Islet precursor cell (in vitro differentiated cells): ENCODE measurements around the gene PDZRN3.
"Not testable (repeated sequence)": the region's sequence is repeated elsewhere in the genome, so short reads cannot be mapped to it uniquely, and the experiment has no call there.

Experiments
- DNase-seq: peaks from one replicate; pipeline ENCODE4 v3.0.0-alpha.2; 2018

PDZRN3 gene

DNA sequence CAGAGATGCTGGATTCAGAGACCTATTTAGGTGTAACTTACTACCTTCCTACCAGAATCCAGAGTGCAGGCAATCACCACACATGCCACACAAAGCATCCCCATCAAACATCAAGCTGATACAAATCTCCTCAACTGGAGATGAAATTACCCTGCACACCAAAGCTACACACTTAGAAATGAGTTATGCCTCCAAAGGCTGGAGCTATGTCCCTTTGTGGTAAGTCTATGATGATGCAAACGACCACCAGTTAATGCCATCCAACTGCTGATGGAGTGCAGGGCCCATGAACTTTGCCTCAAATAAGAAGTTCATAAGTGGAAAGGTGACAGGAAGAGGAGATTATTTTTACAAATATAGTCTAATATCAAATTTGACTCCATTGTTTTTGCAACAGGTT, 38.1 kb downstream of the PDZRN3 start:
- no peak for DNase-seq

DNA sequence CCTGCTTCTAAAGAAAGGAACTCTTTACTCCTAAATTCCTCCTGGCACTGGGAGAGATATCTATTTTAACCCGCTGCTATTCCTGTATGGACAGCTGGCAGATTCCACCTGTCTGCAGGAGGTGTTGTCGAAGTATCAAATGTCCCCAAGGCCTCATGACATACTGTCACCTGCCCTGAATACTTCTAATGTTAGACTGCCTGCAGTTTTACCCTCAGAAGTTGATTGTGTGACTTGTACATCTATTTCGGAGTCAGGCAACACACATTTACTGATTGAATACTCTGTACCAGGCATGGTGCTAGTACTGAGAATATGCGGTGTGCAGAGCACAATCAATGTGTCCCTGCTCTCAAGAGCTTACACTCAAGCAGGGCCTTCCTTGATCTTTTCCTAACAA, 38.6 kb downstream of the PDZRN3 start:
- DNase-seq = no peak

DNA sequence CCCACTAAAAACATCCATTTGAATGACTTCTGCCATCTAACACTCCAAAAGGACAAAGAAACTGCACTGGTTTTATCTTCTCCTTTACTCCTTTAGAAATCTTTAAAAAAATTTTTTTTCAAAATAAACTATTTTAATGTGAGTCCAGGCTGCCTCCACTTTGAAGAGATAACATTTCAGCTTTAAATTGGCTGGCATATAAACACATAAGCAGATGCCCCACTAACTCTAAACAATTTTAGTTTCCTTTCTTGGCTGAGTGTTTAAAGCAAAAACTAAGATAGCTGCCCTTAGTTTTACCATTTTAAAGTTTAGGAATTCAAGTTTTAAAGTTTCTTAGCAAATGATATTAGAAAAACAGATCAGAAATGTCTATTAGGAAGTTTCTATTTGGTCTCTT, 39.9 kb downstream of the PDZRN3 start:
- no peak for DNase-seq

DNA sequence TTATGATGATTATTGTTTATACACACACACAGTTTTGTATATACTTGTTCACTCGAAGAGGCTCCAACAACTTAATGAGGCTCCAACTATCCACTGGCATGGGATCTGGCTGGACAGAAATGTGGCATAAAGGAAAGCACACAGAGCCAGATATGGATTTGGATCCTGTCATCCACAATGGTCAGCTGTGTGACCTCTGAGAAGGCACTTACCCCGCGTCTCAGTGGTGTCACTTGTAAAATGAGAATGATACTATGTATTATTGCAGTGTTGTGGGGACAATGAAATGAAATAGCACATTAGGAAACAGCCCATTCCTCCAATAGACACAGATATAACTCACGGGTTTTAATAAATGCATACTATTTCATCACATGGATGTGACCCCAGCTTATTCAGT, 42.2 kb downstream of the PDZRN3 start:
- no peak for DNase-seq

GRCh38 chr3:73581134-73581846, 43.5 kb downstream of the PDZRN3 start:
- no peak for DNase-seq

GRCh38 chr3:73580343-73580742, 44.4 kb downstream of the PDZRN3 start:
- DNase-seq = peak; percentile 66

- DNase-seq = no peak
Measured at GRCh38 chr3:73577704-73578103, 47.0 kb downstream of the PDZRN3 start.

DNA sequence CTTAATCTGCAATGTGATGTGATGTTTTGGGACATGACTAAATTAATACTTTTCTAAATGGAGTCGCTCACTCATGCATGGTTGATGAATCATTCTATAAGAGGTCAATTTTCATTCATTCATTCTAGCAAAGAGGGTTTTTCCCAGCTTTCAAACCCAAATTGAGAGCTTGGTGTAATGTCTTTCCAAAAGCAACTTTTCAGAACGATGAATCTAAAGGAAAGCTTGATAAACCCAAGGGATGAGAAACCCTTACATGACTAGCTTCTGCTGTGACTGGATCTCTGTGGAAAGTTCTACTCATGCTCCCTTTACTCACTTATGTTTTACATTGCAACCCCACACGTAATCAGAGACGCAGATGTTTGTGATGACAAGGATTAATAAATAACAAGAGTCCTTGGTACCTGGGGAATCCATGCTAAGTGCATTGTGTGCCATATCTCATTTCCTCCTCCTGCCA, 47.7 kb downstream of the PDZRN3 start:
- DNase-seq = no peak

GRCh38 chr3:73575953-73576352, 48.8 kb downstream of the PDZRN3 start:
- no peak for DNase-seq

- DNase-seq = no peak
Measured at GRCh38 chr3:73575519-73575918, 49.2 kb downstream of the PDZRN3 start.

DNA sequence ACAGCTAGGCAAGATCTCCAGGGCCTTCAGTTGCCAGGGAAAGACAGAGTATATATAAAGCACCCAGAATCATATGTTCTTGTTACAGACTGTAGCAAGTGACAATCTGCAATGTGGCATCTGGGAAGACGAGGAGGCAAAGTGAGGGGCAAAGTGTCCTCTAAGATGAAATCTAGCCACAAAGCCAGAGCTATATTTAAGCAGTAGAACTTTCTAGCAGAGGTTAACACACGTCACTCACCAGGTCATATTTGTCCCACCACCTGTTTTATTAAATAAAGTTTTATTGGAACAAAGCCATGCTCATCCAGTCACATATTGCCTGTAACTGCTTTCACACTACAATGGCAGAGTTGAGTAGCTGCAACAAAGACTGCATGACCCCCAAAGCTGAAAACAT, 51.5 kb downstream of the PDZRN3 start:
- DNase-seq = no peak

- peak; percentile 82 for DNase-seq
Measured at GRCh38 chr3:73572368-73572767, 52.4 kb downstream of the PDZRN3 start.

DNA sequence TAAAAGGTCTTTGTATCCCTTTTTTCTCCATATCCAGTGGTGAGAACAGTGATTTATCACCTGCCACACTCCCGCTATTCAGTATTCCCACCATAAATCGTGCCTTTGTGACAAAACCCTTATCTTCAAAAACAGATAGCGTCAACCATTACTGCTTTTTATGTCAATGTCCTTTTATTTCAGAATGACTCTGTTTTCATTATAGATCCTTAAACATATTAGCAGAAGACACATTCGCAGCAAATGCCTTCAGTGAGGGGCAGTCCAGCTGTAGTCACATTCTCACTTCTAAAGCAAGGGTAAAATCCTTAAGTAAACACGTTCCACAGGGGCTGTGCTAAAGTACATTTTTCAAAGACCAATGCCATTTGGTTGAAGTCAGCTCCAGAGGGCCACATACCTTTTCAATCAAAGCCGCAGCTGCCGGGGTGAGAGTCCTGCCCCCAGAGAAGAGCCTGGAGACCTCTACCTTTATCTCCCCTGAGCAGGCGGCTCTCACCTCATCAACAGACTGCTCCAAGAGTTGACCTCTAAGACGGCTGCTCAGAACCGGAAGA, 53.4 kb downstream of the PDZRN3 start:
- DNase-seq = peak; percentile 71

GRCh38 chr3:73569246-73569760, 55.4 kb downstream of the PDZRN3 start:
- peak; percentile 63 for DNase-seq

GRCh38 chr3:73568371-73568862, 56.3 kb downstream of the PDZRN3 start:
- no peak for DNase-seq

- DNase-seq = not testable (repeated sequence)
Measured at GRCh38 chr3:73565374-73565773, 59.4 kb downstream of the PDZRN3 start.

- DNase-seq = no peak
Measured at GRCh38 chr3:73563896-73564582, 60.7 kb downstream of the PDZRN3 start.

DNA sequence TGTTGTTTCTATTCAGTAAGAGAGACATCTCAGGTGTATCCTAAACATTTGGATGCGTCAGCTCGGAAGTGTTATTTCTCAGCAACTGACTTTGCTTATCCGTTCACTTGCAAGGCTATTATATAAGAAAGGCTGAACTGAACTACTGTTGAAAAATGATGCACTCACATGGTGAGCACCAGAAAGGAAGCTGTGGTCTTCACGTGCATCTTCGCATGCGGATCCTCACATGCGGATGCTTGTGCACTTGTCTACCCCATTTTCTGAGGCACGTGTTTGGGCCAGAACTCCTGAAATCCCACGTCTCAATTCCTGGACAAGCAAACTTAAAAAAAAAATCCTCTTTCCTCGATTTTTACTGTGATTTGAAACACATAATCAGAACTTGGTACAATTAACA, 63.2 kb downstream of the PDZRN3 start:
- DNase-seq = no peak

DNA sequence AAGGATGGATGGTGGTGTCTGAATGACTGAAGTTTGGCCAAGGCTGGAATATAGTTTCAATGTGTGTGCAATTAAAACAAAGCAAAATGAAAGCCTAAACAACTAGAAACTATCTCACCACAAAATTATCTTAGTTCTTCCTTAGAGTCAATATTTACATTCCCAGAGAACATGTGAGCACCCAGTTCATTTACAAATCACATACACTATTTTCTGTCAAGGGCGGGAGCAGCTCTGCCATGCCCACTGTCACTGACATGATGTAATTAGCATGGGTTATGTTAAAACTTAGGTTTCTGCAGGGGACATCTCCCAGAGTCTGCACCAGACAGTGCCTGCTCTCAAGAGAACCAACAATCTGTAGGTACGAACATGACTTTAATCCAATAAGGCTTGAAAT, 65.0 kb downstream of the PDZRN3 start:
- DNase-seq = no peak

DNA sequence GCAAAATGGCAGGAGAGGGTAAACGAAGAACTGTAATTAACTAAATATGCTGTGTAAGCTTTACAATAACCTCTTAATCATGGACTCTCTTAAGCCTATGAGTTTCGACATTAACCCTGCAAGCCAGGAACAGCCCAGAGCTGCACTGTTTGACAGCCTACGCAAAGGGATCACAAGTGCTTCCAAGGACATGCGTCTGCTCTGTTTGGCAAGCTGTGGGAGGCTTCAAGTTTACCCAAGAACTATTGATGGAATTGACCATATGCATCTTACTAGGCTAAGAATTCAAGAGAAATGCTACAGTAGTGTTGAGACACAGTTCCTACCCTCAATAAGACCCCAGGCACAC, 66.0 kb downstream of the PDZRN3 start:
- DNase-seq = no peak

DNA sequence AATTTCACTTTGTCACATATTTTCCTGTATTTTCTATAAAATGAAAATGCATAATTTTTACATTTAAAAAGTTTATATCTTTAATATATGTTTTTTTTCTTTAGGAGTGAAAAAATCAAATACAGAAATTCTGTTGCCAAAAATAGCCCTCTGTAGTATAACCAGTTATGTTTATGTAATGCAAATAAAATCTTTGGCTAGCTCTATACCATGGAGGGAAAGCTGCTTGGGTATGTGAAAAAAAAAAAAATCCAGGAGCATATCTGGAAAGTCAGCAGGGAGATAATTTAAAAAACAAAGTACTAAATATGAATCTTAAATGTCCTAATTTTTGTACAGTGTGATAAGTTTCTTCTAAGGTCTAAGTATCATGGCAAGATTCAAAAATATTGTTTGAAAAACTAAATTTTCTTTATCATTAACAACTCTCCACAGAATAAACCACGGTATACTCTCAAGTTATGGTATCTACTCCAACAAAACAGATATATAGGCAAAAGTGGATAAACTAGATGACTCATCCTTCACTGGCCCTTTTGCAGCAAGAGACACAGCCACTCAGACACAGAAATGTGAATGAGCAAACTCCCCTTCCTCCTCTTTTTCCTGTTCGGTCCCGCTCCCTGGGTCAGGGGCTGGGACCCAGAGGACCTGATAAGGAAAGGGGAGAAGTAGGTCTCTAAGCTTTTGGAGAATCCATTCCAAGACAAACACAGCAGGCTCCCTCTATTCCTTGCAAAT, 66.6 kb downstream of the PDZRN3 start:
- peak; percentile 65 for DNase-seq

DNA sequence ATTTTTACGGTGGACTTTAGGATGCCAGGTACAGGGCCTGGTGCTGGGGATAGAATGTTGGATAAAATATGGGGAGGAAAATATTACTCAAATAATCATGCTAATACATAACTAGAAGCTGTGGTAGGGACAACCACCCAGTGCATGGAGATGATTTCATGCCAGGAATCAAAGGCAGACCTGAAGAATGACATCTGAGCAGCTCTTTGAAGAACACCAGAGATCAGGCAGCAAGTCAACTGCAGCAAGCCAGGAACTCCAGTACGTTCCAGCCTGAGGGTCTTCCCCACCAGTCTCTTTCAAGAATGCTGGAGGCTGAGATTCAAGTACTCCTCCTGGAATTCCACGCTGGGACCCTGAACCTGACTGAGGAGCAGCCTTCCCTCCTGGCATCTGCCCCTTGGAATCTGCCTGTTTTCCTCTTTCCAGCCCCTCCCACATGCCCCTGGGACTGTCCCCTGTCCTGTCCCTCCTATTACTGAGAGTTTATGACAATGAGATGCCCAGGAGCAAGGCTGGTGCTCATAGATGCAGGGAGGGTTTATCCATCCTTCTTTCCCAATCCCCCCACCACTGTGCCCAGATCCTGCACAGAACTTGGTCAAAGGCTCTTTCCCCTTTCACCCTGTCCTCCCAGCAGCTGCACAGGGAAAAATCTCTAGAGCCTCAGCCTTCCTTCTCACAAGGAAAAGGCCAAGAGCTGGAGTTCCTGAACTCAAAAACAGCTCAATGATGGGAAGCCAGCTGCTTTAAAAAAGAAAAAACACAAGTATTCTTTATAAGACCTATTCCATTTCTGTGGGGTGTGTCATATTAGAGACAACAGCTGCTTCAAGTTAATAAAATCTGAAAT, 68.0 kb downstream of the PDZRN3 start:
- peak; percentile 88 for DNase-seq
